ENCODE results near the gene PRXL2B. TPM values are rescaled to one million over a fixed set of nuclear protein-coding genes. Genes with fewer than 3 reads are reported as not detected.

The PRXL2B gene
- total and polyA plus RNA-seq, 4 donors, result 4.6 to 10.2 (median 8.1) TPM

DNA sequence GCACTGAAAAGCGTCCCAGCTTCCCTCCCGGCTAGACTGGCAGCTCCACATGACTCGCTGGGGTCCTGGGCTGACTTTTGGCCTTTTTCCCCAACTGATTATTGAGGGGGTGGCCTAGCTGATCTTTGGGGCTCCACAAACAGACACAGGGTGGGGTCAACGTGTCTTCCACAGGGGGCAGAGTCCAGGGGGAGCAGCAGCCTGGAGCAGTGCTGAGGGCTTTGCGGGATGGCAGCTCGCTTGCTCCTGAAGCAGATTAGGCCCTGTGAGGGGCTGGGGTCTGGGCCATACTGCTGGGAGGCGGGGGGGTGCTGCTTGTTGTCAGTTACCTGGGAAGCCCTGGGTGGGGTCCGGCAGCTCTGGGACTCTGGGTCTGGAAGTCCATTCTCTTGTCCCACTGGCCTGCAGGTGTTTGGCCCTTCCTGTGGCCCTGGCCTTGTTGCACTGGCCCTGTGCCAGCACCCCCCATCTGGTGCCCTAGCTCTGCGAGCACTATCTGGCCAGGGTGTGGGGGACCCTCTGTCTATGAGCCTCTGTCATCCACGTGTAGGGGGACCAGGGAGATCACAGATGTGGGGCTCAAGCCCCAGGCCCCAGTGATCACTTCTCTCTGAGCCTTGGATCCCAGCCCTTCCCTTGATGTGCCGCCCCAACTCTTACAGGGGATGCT lies 44.2 kb upstream of the PRXL2B start:
- no peak overlapping the region for H3K4me3 ChIP-seq (ENCODE audit: low read depth in 1 of 3, low read length in 3 of 3)
- H3K36me3 ChIP-seq (ENCODE audit: control insufficient read depth in 4 of 4, insufficient read depth in 3 of 4, low read depth in 1 of 4, low read length in 3 of 4), result no peaks in the 10 kb centered on the region
- H3K27me3 ChIP-seq (ENCODE audit: control insufficient read depth in 4 of 4, insufficient read depth in 4 of 4, low read length in 3 of 4), result no peaks in the 10 kb centered on the region
- no peak for DNase-seq (ENCODE audit: low spot score)
- no peaks in the 10 kb centered on the region for H3K9me3 ChIP-seq (ENCODE audit: control insufficient read depth in 4 of 4, low read length in 3 of 4)
- 80% methylated on average over 11 of the region's 11 CpGs for WGBS
- TF ChIP-seq MAX (IDR thresholded peaks at IDR 0.05), result no peak
- TF ChIP-seq REST (IDR thresholded peaks at IDR 0.05), result no peak
- TF ChIP-seq YY1 (IDR thresholded peaks at IDR 0.05), result no peak
- TF ChIP-seq RAD21 (IDR thresholded peaks at IDR 0.05), result no peak
- no peak for TF ChIP-seq TAF1 (conservative IDR thresholded peaks at IDR 0.05)
- TF ChIP-seq FOXA1 (IDR thresholded peaks at IDR 0.05), result no peak
- no peak for TF ChIP-seq FOXA2 (IDR thresholded peaks at IDR 0.05)
- no peak for TF ChIP-seq HNF4G (IDR thresholded peaks at IDR 0.05)
- no peak for TF ChIP-seq RXRA (IDR thresholded peaks at IDR 0.05)
- no peak overlapping the region for H3K27ac ChIP-seq (ENCODE audit: low read depth in 1 of 2, low read length in 2 of 2)
- no peak overlapping the region for H3K9ac ChIP-seq (ENCODE audit: low read depth in 1 of 2, low read length in 2 of 2)
- peaks cover 4 to 29% (median 15%) of the 10 kb centered on the region in 4 donors for H3K4me1 ChIP-seq (ENCODE audit: control insufficient read depth in 4 of 4, insufficient read depth in 4 of 4, low read length in 3 of 4)

DNA sequence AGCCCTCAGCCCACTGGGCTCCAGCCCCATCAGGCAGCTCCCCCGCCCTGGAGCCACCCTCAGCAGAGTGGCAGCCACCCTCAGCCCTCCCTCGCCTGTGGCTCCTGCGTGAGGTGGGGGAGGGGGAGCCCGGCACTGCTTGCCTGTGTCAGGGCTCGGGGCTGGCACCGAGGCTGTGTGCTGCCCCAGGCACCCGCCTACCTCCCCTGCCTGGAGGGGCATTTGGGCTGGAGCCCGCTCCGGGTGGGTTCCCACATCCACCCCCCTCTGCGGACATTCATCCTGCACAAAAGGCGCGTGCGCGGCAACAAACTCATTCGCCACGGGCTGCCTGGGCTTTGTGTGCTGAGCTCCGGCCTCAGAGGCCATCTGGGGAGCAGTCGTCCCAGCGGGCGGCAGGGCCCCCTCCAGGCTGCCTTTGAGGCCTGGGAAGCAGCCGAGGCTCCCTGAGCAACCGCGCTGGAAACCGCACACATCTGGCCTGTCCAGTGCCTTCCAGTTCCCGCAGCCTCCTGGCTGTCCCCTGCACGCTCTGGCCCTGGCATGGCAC lies 43.0 kb upstream of the PRXL2B start:
- WGBS, result 35% methylated on average over 26 of the region's 26 CpGs
- Histone ChIP-seq H3K27ac (ENCODE audit: low read depth in 1 of 2, low read length in 2 of 2) (no peak overlapping the region), H3K36me3 (ENCODE audit: control insufficient read depth in 4 of 4, insufficient read depth in 3 of 4, low read depth in 1 of 4, low read length in 3 of 4) (no peaks in the 10 kb centered on the region), H3K4me1 (ENCODE audit: control insufficient read depth in 4 of 4, insufficient read depth in 4 of 4, low read length in 3 of 4) (peaks cover 10 to 40% (median 23%) of the 10 kb centered on the region in 4 donors), H3K9me3 (ENCODE audit: control insufficient read depth in 4 of 4, low read length in 3 of 4) (no peaks in the 10 kb centered on the region), H3K27me3 (ENCODE audit: control insufficient read depth in 4 of 4, insufficient read depth in 4 of 4, low read length in 3 of 4) (no peaks in the 10 kb centered on the region), H3K9ac (ENCODE audit: low read depth in 1 of 2, low read length in 2 of 2) (no peak overlapping the region), H3K4me3 (ENCODE audit: low read depth in 1 of 3, low read length in 3 of 3) (no peak overlapping the region)
- TF ChIP-seq HNF4A (conservative IDR thresholded peaks at IDR 0.05) (no peak), RXRA (IDR thresholded peaks at IDR 0.05) (no peak), NR2F2 (IDR thresholded peaks at IDR 0.05) (no peak), ZBTB33 (IDR thresholded peaks at IDR 0.05) (no peak), FOXA2 (IDR thresholded peaks at IDR 0.05) (no peak), CTCF (IDR thresholded peaks at IDR 0.05; ENCODE audit: low read depth, low read length, missing input control) (no peak), GABPA (IDR thresholded peaks at IDR 0.05 in 1 of 2, conservative IDR thresholded peaks at IDR 0.05 in 1 of 2) (no peak), SP1 (IDR thresholded peaks at IDR 0.05) (no peak), HNF4G (IDR thresholded peaks at IDR 0.05) (no peak)
- DNase-seq (ENCODE audit: low spot score), result no peak
